Lung (tissue), 12 donors: ENCODE results near the gene FGF19. TPM values are rescaled to one million over a fixed set of nuclear protein-coding genes. Genes with fewer than 3 reads are reported as not detected.

Source experiments
- ATAC-seq: fragments of 200-7000 bp; cut with Tn5 transposase; one replicate; pipeline ENCODE4 v1.9.1; 2020; ENCODE audit warnings: moderate number of reproducible peaks; ENCODE audit not compliant: insufficient read depth, low FRiP score
- DNase-seq, 3 donors: peaks; one replicate each; pipeline ENCODE4 v3.0.0-alpha.2; 2013 to 2017
- H3K27ac ChIP-seq, 2 donors: one replicate each; pipeline ENCODE4 v1.5.1; 2013; ENCODE audit warnings: mild to moderate bottlenecking in 2 of 2, moderate library complexity in 2 of 2, control low read depth in 1 of 2, inconsistent platforms in 1 of 2, low read depth in 1 of 2, low read length in 1 of 2
- H3K27me3 ChIP-seq, 3 donors: one replicate each; pipeline ENCODE4 v1.5.1; 2013; ENCODE audit warnings: low read length in 2 of 3; ENCODE audit not compliant: control insufficient read depth in 3 of 3, insufficient read depth in 3 of 3
- H3K36me3 ChIP-seq, 4 donors: one replicate each; pipeline ENCODE4 v1.5.1; 2013; ENCODE audit warnings: low read length in 4 of 4, mild to moderate bottlenecking in 1 of 4, moderate library complexity in 1 of 4; ENCODE audit not compliant: control insufficient read depth in 4 of 4, insufficient read depth in 4 of 4
- H3K4me1 ChIP-seq, 5 donors: one replicate each; pipeline ENCODE4 v1.5.1; 2013; ENCODE audit warnings: low read length in 5 of 5, mild to moderate bottlenecking in 2 of 5, moderate library complexity in 1 of 5; ENCODE audit not compliant: control insufficient read depth in 5 of 5, insufficient read depth in 5 of 5
- H3K4me3 ChIP-seq: one replicate; pipeline ENCODE4 v1.5.1; 2013; ENCODE audit warnings: mild to moderate bottlenecking, control low read depth, moderate library complexity
- H3K9ac ChIP-seq, 2 donors: one replicate each; pipeline ENCODE4 v1.5.1; 2013; ENCODE audit warnings: low read length in 2 of 2, control low read depth in 1 of 2; ENCODE audit not compliant: insufficient read depth in 1 of 2
- H3K9me3 ChIP-seq, 4 donors: one replicate each; pipeline ENCODE4 v1.5.1; 2013; ENCODE audit warnings: low read length in 3 of 4, mild to moderate bottlenecking in 1 of 4, moderate library complexity in 1 of 4; ENCODE audit not compliant: control insufficient read depth in 4 of 4, insufficient read depth in 3 of 4
- WGBS, 2 donors: extraction: QIAGEN DNeasy Blood & Tissue Kit; methylation state at CpG; one replicate each; pipeline ENCODE4 v1.1.7; 2013; 5-methylcytosine and 5-hydroxymethylcytosine counted together
- polyA plus RNA-seq, 2 donors: library from polyadenylated mRNA; stranded (reverse); fragments of 200-250 nt; gene quantifications; one replicate each; pipeline ENCODE4 v1.2.1, GENCODE V29; 2013
- total RNA-seq, 2 donors: library from RNA; depleted of rRNA in 1 of 2; stranded (reverse); fragments of >200 nt in 1 of 2; gene quantifications; one replicate each; pipeline ENCODE4 v1.2.1, GENCODE V29; 2014 to 2021
- TF ChIP-seq, protein P1 (sequence below): IDR thresholded peaks from 2 replicates; pipeline ENCODE4 v1.5.1; 2012; ENCODE audit warnings: mild to moderate bottlenecking; ENCODE audit errors: control extremely low read depth, extremely low read depth
- donor health status: control.
- donor health status: control.
- donor health status: Bipolar disorder and iron deficiency.
- donor health status: healthy.
- donor health status: DM: yes; HTN: yes; CAD: no.

The FGF19 gene
- total and polyA plus RNA-seq, 4 donors: 0.09 TPM; not detected in 3

DNA sequence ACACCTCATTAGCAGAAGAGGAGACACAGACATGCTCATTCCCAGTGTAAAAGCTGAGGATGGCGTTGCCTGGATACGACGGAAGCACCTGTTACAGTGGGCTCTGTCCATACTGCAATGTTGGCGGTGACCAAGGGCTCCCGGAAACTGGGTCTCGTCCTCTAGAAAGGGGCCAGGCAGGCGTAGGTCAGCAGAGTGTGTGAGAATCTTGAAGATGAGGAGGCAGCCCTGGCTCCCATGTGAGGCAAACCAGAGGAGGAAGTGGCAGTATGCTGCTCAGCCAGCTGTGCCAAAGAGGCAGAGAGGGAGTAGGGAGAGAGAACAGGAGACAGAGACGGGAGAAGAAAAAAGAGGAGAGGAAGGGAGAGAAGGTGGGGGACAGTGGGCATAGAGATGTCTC, 38.9 kb downstream of the FGF19 start:
- Histone ChIP-seq H3K27me3 (no peaks in the 10 kb centered on the region), H3K27ac (no peak overlapping the region), H3K4me3 (no peak overlapping the region), H3K4me1 (peaks cover 0 to 2% (median 0%) of the 10 kb centered on the region in 5 donors), H3K9ac (no peak overlapping the region), H3K9me3 (no peaks in the 10 kb centered on the region), H3K36me3 (peaks cover 0 to 44% (median 13%) of the 10 kb centered on the region in 4 donors)
- no peak for DNase-seq
- WGBS, 2 donors: 91 to 95% methylated on average over 8 of the region's 8 CpGs
- ATAC-seq: no peak
- TF ChIP-seq, protein P1, sequence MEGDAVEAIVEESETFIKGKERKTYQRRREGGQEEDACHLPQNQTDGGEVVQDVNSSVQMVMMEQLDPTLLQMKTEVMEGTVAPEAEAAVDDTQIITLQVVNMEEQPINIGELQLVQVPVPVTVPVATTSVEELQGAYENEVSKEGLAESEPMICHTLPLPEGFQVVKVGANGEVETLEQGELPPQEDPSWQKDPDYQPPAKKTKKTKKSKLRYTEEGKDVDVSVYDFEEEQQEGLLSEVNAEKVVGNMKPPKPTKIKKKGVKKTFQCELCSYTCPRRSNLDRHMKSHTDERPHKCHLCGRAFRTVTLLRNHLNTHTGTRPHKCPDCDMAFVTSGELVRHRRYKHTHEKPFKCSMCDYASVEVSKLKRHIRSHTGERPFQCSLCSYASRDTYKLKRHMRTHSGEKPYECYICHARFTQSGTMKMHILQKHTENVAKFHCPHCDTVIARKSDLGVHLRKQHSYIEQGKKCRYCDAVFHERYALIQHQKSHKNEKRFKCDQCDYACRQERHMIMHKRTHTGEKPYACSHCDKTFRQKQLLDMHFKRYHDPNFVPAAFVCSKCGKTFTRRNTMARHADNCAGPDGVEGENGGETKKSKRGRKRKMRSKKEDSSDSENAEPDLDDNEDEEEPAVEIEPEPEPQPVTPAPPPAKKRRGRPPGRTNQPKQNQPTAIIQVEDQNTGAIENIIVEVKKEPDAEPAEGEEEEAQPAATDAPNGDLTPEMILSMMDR: no peak

DNA sequence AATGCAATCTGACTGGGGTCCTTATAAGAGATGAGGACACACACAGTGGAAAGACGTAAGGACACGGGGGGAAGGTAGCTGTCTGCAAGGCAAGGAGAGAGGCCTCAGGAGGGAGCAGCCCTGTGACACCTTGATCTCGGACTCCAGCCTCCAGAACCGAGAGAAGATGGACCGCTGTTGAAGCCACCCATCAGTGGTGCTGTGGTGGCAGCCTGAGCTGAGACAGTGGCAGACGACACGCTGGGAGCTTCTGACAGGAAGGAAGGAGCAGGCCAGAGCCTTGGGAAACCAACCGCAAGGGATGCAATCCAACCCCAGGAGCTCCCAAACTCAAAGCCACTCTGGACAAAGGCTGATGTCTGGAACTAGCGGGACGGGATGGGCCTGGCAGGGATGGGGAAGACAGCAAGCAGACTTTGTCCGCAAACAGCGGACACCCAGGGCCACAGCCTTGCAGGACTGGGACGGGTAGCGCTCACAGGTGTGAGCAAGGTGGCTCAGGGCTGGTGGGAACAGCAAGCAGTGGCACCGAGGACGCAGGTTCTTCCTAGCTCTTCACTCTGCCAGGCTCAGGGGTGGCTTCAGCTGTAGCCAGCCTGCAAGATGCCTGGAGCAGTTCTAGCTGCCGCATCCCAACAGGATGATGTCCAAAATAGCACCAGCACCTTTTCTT, 39.6 kb downstream of the FGF19 start:
- WGBS, 2 donors: 83 to 92% methylated on average over 17 of the region's 17 CpGs
- no peak for DNase-seq
- no peak overlapping the region for H3K4me3 ChIP-seq
- no peaks in the 10 kb centered on the region for H3K27me3 ChIP-seq
- TF ChIP-seq, protein P1: no peak
- no peaks in the 10 kb centered on the region for H3K4me1 ChIP-seq
- no peak overlapping the region for H3K27ac ChIP-seq
- peaks cover 0 to 39% (median 11%) of the 10 kb centered on the region in 4 donors for H3K36me3 ChIP-seq
- no peak overlapping the region for H3K9ac ChIP-seq
- H3K9me3 ChIP-seq: no peaks in the 10 kb centered on the region
- no peak for ATAC-seq

DNA sequence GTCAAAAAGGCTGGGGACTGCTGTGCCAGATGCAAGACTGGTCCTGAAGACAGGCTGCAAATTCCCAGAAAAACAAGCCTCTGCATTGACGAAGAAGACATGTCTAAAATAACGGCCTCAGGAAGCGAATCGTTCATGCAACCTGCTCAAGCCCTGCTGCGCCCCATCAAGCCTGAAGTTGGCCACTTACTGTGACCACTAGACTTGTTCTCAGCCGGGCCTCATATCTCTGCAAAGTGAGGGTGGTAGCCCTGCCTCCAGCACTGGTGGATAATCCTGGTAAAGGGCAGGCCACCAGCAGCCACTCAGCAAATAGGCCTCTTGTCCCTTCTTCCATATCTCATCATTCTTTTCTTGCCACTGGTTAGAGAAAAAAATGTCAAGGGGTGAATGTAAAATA, 40.5 kb downstream of the FGF19 start:
- H3K36me3 ChIP-seq: peaks cover 0 to 36% (median 9%) of the 10 kb centered on the region in 4 donors
- H3K27ac ChIP-seq: no peak overlapping the region
- no peak overlapping the region for H3K4me3 ChIP-seq
- DNase-seq: no peak
- 90 to 96% methylated on average over 6 of the region's 6 CpGs for WGBS, 2 donors
- ATAC-seq: no peak
- no peak overlapping the region for H3K9ac ChIP-seq
- peaks cover 0 to 6% (median 0%) of the 10 kb centered on the region in 5 donors for H3K4me1 ChIP-seq
- H3K9me3 ChIP-seq: no peaks in the 10 kb centered on the region
- H3K27me3 ChIP-seq: no peaks in the 10 kb centered on the region
- TF ChIP-seq, protein P1: no peak

DNA sequence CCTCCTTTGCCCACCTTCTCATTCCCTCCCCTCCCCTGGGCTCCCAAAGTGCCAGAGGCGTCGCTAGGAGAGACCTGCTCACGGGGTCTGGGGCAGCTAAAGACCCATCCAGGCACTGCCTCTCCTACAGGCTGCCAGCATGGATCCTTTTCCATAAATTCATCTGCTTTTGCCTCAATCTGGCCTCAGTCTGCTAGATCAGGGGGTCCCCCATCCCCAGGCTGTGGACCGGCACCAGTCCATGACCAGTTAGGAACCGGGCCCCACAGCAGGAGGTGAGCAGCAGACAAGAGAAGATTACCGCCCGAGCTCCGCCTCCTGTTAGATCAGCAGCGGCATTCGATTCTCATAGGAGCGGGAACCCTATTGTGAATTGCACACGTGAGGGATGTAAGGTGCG, 41.0 kb downstream of the FGF19 start:
- TF ChIP-seq, protein P1: no peak
- ATAC-seq: no peak
- Histone ChIP-seq H3K36me3 (peaks cover 0 to 36% (median 9%) of the 10 kb centered on the region in 4 donors), H3K9me3 (no peaks in the 10 kb centered on the region), H3K27me3 (no peaks in the 10 kb centered on the region), H3K9ac (no peak overlapping the region), H3K4me1 (peaks cover 0 to 11% (median 2%) of the 10 kb centered on the region in 5 donors), H3K27ac (no peak overlapping the region), H3K4me3 (no peak overlapping the region)
- no peak for DNase-seq
- WGBS, 2 donors: 93 to 97% methylated on average over 13 of the region's 13 CpGs
